ENCODE data around the gene ANHX.
"Not testable (repeated sequence)": the region's sequence is repeated elsewhere in the genome, so short reads cannot be mapped to it uniquely, and the experiment has no call there.

ANHX gene

DNA sequence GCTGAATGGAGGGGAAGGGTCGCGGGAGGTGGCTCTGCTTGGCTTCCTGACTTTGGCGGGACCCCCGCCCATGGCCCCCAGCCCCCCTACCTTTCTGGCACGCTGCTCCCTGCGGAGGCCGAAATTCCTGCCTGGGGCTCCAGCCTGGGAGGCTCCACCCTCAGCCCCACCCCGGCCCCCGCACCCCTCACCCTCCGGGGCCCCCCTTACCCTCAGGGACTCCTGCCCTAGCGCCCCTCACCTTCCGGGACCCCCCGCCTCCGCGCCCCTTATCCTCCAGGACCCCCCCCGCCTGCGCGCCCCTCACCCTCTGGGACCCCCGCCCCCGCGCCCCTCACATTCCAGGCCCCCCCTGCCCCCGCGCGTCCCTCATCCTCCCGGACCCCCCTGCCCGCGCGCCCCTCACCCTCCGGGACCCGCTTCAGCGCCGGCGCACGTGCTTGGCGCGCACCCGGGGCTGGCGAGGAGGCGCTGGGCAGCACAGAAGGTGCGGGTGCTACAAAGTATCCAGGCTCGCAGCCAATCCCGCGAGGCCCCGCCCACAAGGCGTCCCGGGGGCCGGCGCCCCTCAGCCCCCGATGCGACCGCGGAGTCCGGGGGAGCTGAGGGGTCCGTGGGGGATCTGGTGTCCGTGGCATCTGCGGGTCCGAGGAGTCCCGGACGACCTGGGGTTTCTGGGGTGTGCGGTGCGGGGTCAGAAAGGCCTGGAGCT lies at the start of gene ANHX:
TSS of gene ANHX (minus strand) at position 477 of the 712 bp plus-strand sequence. CDS start 1,521 bp downstream, outside the sequence.
- no peak for DNase-seq

DNA sequence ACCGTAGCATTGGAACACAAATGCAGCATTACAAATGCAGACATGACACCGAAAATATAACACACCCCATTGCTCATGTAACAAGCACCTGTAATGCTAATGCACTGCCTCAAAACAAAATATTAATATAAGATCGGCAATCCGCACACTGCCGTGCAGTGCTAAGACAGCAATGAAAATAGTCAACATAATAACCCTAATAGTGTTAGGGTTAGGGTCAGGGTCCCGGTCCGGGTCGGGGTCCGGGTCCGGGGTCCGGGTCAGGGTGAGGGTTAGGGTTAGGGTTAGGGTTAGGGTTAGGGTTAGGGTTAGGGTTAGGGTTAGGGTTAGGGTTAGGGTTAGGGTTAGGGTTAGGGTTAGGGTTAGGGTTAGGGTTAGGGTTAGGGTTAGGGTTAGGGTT lies 29.0 kb upstream of the ANHX start:
- not testable (repeated sequence) for DNase-seq

DNA sequence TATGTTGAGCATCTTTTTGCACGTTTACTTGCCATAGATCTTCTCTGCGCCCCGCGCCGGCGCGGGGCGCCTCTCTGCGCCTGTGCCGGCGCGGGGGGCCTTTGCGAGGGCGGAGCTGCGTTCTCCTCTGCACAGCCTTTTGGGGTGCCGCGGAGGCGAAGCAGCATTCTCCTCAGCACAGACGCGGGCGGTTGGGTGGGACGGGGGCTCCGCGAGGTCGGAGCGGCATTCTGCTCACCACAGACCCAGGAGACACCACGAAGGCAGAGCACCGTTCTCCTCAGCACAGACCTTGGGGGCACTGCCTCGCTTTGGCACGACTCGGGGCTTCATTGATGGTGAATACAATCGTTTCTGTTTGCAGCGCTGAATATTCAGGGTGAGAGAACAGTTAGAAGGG lies 28.5 kb upstream of the ANHX start:
- no peak for DNase-seq

DNA sequence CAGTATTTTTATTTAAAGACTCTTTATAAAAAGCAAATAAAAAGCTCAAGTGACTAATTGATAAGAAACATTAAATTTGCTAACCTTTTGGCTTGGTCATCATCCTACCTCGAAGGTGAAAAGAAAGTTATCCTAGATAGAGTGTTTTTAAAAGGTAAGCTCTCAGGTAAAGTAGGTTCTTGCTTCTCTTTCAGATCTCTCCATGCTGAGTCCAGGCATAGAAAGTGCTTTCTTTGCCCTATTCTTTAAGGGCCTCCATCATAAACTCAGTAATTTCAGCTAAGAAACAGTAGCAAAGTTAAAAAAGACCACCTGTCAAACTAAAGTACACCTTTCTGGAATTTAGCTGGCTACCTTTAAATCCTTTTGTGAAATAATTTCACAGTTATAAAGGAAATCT lies 20.6 kb upstream of the ANHX start:
- DNase-seq, result no peak

DNA sequence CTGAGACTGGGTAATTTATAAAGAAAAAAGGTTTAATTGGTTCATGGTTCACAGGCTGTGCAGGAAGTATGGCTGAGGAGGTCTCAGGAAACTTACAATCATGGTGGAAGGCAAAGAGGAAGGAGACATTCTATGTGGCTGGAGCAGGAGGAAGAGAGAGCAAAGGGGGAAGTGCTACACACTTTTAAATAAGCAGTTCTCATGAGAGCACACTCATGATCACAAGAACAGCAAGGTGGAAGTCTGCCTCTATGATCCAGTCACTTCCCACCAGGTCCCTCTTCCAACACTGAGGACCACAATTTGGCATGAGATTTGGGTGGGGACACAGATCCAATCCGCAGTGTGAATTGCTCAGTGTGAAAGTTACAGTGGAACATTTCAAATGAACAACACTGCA lies 20.2 kb upstream of the ANHX start:
- not testable (repeated sequence) for DNase-seq

DNA sequence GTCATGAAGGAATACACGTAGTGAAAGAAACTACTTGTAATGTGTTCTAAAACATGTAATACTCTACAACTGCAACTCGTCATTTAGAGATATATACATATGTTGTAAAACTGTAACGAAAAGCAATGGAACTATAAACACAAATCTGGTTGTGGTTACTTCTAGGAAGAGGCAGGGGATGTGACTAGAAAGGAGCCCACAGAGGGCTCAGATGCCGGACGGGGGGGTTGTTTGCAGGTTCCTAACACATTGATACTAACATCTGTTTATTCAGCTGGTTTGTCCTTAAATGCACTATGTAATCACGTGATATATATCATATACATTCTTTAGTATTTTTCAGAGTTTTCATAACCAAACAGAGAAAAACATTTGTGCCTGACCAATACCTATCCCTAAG lies 16.1 kb upstream of the ANHX start:
- DNase-seq, result no peak

DNA sequence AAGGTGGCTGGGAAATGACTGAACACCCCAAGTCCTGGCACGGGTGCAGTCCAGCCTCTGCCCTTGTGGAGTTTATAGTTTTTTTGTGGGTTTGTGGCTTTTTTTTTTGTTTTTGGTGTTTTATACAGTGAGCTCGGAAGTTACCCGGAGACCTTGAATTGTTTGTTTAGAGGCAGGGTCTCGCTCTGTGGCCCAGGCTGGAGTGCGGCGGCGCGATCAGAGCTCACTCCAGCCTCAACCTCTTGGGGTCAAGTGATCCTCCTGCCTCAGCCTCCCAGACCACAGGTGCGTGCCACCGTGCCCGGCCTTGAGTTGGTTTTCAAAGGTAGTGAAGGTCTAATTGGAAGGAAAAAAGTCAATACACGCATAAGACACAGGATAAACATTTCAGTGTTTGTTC lies 879 bp upstream of the ANHX start:
- DNase-seq, result no peak

DNA sequence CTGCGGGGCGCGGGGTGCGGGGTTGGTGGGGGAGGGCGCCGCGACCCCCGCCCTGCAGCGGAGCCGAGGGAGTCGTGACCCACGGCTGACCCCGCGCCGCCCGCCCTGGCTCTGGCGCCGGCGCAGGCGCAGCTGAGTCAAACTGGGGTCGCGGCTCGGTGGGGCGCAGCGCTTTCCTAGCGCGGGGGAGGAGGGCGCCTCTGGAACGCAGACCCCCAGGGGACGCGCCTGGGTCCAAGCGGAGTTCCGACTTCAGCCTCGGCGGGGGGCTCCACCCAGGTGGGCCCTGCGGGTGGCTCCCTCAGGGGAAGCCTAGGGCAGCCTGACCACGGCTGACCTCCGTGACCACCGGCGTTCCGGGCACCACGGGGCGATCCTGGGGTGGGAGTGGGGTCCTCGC lies 467 bp upstream of the ANHX start:
- no peak for DNase-seq

DNA sequence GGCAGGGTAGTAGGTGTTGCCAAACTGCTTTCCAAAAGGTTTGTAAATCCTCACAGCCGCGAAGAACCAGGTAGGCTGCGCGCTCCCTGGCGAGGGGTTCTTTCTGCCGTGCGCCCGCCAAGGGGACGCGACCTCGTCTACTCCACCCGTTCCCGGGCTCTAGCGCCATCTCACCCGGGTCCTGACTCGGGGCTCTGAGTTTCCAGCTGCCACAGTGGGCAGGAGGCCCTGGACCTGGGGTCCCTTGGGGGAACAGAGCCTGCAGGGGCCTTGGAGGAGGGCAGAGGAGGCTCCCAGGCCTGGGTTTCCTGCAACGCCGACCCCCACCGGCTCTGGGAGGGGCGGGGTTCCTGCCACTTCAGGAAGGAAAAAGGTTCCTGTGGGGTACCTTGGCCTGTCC lies 706 bp downstream of the ANHX start:
- no peak for DNase-seq

DNA sequence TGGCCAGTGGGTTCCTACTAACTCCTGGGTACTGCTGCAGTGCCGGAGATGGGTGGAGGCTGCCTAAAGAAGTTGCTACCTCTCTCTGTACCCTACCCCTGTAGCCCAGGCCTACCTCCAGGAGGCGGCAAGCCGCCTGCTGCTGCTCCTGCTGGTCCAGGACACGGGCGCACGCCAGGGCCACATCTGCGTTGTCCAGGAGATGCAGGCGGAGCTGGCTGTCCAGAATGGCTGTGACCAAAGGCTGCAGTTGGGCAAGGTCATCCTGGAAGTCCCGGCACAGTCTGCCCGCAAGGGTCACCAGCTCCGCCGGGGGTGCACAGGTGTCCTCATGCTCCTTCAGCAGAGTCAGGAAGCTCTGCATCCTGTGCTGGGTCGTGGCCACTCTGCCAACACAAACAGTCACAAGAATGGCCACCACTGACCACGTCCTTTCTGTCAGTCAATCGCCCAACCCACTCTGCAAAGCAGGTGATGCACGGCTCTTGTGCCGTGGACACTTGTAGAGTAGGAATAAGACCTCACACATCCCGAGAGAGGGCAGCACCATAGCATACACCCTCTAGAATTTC lies 1.6 kb downstream of the ANHX start:
- DNase-seq, result no peak

DNA sequence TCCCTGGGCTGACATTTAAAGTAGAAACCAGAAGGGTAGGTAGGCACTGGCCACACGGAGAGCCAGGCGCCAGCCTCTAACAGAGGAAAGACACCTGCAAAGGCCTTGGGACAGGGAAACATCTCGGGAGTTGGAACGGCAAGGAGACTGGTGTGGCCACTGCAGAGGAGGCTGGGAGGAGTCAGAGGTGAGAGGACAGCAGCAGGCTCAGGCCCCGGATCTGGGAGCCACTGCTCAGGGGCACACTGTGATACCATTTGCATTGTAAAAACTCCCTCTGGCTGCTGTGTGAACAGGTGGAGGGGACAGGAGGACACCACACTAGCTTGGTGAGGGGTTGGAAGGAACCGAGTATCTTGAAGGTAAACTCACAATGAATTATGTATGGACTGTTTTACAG lies 2.7 kb downstream of the ANHX start:
- DNase-seq, result no peak

DNA sequence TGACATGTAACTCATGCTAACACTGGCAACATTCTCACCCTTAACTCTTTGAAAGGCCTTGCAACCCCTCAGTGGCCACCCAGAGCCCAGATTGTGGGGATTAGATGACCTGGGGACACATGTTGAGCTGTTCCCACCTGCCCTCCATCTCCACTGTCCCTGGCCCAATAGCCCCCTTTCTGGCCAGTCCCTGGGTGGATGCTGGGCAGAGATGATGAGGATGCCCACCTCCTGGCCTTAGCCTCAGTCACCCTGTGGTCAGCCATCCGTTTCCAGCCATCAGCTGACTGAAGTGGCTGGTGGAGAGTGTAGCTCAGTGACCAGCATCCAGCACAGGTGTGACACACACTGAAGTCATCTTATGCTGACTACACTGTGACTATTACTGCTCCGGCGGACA lies 4.7 kb downstream of the ANHX start:
- DNase-seq, result no peak

DNA sequence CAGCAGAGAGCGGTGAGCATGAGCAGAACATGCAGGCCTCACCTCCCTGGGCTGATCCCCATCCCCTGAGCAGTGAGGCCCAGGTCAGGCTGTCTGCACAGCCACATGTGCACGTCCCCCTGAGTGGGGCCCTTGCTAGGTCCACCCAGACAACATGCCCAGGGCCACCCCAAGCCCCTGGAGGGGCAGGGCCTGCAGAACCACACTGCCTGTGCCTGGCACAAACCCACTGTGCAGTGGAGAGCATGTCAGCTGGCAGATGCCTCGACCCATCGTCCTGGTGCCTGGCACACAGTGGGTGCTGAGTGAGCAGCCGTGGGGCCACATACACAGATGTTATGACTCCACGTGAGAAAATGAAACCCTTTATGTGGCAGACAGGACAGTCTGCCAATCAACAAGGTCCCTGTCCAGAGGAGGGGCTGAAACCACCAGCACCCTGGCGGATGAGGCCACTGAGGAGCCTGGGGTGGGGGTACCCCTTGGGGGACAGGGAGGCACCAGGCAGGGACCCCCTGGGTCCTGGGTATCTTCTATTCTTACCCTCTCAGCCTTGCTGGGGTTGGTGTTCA lies 8.3 kb downstream of the ANHX start:
- DNase-seq, result no peak

DNA sequence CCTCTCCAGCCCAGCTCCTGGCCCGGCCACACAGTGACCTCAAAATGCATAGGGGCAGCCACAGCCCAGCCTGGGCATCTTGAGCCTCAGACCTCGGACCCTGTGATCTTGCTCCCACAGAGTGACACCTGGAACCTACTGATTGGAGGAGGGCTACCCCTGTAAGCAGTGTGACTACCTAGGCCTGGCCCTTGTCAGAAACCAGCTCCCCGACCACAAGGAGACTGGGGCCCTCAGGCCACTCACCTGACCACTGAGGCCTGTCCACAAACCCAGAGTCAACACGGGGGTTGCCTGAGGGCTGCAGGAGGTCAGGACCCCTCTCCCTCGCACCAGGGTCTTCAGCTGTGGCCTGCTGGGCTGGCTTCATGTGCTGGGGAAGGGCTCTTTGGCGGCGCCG lies 9.0 kb downstream of the ANHX start:
- no peak for DNase-seq

DNA sequence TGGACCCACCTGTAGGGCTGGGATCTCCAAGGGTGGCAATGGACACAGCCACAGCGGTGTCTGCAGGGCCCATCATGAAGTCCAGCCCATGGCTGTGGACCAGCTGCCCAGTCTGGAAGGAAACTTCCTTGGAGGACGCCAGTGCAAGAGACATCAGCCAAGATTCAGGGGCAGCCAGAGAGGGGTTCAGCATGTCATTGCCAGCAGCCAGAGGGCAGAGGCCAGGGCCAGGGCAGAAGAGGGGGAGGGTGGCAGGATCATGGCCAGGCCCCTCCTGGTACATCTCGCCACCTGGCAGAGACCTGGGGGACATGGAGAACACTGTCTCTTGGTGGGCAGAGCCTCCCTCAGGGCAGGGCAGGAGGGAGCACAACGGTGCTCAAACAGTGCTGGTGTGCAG lies 10.2 kb downstream of the ANHX start:
- no peak for DNase-seq

DNA sequence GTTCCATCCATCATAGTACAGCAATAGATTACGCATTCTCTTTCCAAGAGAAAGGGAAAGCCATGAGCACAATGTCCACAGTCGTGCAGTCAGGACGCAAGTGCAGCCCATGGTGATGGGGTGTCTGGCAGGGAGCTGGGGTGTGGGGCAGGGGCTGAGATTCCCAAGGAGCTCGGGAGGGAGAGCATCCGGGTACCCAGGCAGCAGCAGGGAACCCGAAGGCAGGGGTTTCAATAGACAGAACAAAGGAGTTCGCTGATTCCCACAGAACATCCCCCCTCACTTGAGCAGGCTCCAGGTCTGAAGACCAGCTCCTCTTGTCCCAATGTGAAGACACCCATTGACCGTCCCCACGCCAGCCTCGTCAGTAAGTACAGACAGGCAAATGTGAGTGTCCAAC lies 13.5 kb downstream of the ANHX start:
- no peak for DNase-seq

DNA sequence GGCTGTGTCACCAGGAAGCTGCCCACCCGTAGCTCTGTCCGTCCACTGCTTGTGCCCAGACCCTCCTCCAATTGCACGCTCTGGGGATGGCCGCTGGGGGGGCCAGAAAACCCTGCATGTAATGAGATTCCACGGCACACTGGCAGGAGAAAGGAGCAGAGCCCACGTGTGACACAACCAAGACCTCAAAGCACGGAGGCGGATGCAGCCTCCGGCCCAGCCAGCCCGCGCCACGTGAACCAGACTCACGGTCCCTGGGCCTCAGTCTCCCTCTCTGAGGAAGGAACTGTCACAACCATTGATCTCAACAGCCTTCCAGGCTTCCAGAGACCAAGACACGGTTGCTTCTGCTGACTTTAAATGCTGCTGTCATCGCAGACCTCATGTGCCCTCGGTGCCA lies 14.4 kb downstream of the ANHX start:
- DNase-seq, result no peak

DNA sequence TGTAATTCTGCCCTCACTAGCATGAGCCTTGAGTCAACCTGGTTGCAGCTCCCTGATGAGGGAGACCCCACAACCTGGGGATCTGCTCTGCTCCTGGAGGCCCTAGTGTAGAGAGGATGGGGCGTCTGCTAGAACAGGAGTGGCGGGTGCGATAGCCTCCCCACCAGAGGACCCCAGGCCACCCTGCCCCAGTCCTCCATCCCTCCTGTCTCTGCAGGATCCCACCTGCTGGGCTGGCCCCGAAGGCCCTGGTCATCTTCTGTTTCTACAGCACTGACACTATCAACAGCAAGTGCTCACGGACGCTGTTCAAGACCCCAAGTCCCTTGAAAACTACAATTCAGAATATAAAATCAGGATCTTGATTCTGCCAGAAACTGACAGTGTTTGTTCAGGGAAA lies 15.2 kb downstream of the ANHX start:
- no peak for DNase-seq

DNA sequence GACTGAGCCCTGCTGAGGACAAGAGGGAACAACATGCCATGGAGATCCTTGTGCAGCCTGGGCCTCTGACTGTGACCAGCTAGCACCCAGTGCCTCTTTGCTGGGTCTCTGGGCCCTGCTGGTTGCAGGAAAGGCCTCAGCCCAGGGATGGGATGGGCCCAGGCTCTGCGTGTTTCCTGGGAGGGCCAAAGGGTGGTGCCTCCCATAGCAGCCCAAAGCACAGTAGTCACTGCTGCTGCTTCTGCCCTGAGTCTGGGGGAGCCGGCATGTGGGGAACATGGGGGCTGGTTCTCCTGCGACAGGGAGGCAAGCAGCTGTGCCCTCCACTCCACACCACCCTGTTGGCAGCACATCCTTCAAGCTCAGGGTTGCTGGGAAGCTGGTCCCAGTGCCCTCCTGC lies 18.5 kb downstream of the ANHX start:
- DNase-seq, result no peak

DNA sequence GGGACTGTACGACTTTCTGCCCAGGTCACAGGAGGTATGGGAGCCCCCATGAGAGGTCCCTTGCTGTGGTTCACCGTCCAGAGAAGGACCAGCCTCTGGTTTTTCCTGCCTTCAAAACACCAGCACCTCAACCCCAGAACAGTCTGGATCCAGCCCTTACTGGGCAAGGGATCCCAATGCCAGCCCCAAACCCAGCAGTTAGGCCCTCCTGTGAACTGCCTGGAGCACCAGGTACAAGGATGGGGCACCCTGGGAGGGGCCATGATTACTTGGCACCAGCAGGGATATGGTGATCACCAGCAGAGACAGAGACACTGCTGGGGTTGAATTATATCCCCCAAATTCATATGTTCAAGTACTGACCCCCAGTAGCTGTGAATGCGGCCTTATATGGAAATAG lies 20.0 kb downstream of the ANHX start:
- no peak for DNase-seq

DNA sequence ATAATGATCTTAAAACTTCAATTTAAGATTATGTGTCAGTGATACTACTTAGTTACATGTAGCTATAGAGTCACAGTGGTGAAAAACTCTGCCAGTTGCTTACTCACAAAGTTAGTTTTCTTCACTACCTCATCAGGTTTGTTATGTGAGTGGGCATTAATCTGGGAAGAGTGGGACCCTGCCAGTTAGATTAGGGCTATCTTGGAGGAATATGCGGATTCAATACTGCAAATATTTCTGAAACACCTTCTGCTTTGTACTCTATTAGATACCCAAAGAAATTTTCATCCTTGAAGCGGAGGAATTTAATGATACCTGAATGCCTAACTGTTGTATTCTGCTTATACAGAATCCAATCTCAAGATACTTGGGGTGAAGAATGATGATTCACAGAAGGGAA lies 29.3 kb downstream of the ANHX start:
- DNase-seq, result no peak

DNA sequence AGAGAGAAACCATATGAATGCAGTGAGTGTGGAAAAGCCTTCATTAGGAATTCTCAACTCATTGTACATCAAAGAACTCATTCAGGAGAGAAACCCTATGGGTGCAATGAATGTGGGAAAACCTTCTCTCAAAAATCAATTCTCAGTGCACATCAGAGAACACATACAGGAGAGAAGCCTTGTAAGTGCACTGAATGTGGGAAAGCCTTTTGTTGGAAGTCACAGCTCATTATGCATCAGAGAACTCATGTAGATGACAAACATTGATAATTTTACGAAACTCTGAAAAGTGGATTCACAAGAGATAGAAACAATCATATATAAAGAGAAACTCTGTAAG lies 31.4 kb downstream of the ANHX start:
- DNase-seq, result no peak

DNA sequence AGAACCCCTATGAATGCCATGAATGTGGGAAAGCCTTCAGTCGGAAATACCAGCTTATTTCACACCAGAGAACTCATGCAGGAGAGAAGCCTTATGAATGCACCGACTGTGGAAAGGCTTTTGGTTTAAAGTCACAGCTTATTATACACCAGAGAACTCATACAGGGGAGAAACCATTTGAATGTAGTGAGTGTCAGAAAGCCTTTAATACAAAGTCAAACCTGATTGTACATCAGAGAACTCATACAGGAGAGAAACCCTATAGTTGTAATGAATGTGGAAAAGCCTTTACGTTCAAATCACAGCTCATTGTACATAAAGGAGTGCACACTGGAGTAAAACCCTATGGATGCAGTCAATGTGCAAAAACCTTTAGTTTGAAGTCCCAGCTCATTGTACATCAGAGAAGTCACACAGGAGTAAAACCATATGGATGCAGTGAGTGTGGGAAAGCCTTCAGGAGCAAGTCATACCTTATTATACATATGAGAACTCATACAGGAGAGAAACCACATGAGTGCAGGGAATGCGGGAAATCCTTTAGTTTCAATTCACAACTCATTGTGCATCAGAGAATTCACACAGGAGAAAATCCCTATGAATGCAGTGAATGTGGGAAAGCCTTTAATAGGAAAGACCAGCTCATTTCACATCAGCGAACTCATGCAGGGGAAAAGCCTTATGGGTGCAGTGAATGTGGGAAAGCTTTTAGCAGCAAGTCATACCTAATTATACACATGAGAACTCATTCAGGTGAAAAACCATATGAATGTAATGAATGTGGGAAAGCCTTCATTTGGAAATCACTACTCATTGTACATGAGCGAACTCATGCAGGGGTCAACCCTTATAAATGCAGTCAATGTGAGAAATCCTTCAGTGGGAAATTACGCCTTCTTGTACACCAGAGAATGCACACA lies 32.1 kb downstream of the ANHX start:
- no peak for DNase-seq
